ENCODE results near the gene CATSPERD.
A peak's percentile ranks its signal among the peaks of the same experiment; 100 is the strongest.

DNA sequence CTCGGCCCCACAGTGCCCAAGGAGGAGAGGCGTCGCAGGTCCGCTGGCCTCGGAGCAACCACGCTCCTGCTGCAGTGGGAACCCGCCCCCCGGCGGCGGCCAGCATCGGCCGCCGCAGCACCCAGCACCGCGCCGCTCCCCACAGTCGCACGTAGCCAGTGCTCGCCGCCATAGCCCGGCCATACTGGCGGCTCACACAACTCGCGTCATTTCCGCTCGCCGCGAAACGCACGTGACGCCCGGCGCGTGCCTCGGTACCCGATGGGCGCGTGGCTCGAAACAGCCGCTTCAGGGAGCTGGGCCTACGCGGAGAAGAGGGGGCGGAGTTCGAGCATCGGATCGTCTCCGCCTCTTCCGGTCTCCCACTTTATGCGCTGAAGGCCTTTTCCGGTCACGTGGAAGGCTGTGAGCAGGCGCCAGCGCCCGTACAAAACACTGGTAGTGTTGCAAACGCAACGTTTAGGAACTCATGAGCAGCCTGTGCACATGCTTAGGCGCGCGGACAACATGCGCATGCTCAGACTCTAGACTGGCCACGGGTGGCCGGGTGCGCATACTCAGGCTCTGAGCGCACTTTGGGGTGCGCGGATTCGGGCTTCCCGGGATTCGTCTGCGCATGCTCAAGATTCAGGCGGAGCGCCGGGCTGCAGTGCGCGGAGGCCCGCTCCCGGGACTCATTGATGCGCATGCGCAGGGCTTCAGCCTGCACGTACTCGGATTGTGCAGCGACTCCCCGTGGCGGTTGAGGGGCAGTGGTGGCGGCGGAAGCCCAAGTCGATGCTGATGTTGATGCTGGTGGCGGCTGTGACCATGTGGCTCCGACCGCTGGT is at the start of gene CATSPERD, which contains the start of gene LONP1:
- TF ChIP-seq, protein P1, sequence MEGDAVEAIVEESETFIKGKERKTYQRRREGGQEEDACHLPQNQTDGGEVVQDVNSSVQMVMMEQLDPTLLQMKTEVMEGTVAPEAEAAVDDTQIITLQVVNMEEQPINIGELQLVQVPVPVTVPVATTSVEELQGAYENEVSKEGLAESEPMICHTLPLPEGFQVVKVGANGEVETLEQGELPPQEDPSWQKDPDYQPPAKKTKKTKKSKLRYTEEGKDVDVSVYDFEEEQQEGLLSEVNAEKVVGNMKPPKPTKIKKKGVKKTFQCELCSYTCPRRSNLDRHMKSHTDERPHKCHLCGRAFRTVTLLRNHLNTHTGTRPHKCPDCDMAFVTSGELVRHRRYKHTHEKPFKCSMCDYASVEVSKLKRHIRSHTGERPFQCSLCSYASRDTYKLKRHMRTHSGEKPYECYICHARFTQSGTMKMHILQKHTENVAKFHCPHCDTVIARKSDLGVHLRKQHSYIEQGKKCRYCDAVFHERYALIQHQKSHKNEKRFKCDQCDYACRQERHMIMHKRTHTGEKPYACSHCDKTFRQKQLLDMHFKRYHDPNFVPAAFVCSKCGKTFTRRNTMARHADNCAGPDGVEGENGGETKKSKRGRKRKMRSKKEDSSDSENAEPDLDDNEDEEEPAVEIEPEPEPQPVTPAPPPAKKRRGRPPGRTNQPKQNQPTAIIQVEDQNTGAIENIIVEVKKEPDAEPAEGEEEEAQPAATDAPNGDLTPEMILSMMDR (IDR thresholded peaks at IDR 0.05), result peak; percentile 93
- no peak for TF ChIP-seq ZFX (IDR thresholded peaks at IDR 0.05; ENCODE audit: borderline replicate concordance)
